ENCODE results near the gene TMX4.

Gene TMX4

DNA sequence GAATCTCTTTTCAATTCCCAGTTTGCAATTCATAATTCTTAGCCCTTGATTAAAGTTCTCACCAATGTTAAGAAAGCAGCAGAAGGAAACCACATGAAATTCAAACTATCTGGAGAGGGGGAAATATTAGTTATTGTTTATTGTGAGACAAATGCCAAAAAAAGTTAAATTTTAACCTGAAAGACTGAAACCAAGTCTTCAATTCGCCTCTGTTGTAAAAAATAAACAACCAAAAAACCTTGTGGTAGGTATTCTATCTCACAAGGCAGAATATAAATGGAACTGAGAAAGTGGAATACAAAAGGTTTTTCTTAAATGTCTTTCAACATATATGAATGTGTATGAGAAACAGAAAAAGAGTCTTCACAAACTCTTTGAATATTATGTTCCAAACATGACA, 24.8 kb downstream of the TMX4 start:
- Histone ChIP-seq H3F3A (ENCODE audit: low read depth) (no peaks in the 10 kb centered on the region), H3K4me2 (ENCODE audit: low read depth, low read length, poor library complexity, severe bottlenecking) (no peak overlapping the region), H3K4me1 (ENCODE audit: insufficient read depth, low read length, poor library complexity, severe bottlenecking) (no peaks in the 10 kb centered on the region), H4K20me1 (ENCODE audit: insufficient read depth, low read length, poor library complexity, severe bottlenecking) (no peaks in the 10 kb centered on the region), H3K9me2 (replicated peaks; ENCODE audit: low read depth, low read length) (no peaks in the 10 kb centered on the region), H3K9ac (ENCODE audit: low read depth, low read length, poor library complexity, severe bottlenecking) (no peak overlapping the region), H3K4me3 (ENCODE audit: low read length, poor library complexity, severe bottlenecking) (no peak overlapping the region), H2AFZ (ENCODE audit: low read length) (no peak overlapping the region), H3K27me3 (ENCODE audit: insufficient read depth, low read length, poor library complexity, severe bottlenecking) (no peaks in the 10 kb centered on the region), H3K36me3 (ENCODE audit: insufficient read depth, low read length) (peaks cover 76% of the 10 kb centered on the region), H3K9me3 (ENCODE audit: insufficient read depth, low read depth, low read length) (peaks cover 9% of the 10 kb centered on the region; the same call in 1 of the 2 replicates), H3K79me2 (ENCODE audit: insufficient read depth, low read length) (no peaks in the 10 kb centered on the region)
- TF ChIP-seq, protein P1, sequence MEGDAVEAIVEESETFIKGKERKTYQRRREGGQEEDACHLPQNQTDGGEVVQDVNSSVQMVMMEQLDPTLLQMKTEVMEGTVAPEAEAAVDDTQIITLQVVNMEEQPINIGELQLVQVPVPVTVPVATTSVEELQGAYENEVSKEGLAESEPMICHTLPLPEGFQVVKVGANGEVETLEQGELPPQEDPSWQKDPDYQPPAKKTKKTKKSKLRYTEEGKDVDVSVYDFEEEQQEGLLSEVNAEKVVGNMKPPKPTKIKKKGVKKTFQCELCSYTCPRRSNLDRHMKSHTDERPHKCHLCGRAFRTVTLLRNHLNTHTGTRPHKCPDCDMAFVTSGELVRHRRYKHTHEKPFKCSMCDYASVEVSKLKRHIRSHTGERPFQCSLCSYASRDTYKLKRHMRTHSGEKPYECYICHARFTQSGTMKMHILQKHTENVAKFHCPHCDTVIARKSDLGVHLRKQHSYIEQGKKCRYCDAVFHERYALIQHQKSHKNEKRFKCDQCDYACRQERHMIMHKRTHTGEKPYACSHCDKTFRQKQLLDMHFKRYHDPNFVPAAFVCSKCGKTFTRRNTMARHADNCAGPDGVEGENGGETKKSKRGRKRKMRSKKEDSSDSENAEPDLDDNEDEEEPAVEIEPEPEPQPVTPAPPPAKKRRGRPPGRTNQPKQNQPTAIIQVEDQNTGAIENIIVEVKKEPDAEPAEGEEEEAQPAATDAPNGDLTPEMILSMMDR (conservative IDR thresholded peaks at IDR 0.05; ENCODE audit: low read length) = no peak
- no peak for TF ChIP-seq EZH2phosphoT487 (IDR thresholded peaks at IDR 0.05; ENCODE audit: borderline replicate concordance)

DNA sequence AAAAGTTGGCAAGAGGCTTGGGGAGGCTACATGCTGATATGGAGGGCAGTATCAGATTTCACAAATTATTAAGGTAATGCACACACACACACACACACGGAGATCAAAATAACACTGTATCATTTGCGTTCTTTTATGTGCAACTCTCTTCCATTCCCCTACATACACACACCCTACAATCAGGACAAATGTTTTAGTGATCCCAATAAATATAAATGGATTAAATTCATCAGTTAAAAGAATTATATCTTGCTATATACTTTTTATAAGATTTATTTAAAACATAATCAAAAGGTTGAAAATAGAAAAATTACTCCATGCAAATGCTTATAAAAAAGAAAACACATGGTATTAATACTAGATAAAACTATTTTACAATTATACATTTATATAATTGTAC, 25.9 kb downstream of the TMX4 start:
- Histone ChIP-seq H4K20me1 (ENCODE audit: insufficient read depth, low read length, poor library complexity, severe bottlenecking) (no peaks in the 10 kb centered on the region), H3K9ac (ENCODE audit: low read depth, low read length, poor library complexity, severe bottlenecking) (no peak overlapping the region), H3K4me2 (ENCODE audit: low read depth, low read length, poor library complexity, severe bottlenecking) (no peak overlapping the region), H3K9me2 (replicated peaks; ENCODE audit: low read depth, low read length) (no peaks in the 10 kb centered on the region), H3F3A (ENCODE audit: low read depth) (no peaks in the 10 kb centered on the region), H3K27me3 (ENCODE audit: insufficient read depth, low read length, poor library complexity, severe bottlenecking) (no peaks in the 10 kb centered on the region), H3K36me3 (ENCODE audit: insufficient read depth, low read length) (peaks cover 71% of the 10 kb centered on the region), H3K4me3 (ENCODE audit: low read length, poor library complexity, severe bottlenecking) (no peak overlapping the region), H3K9me3 (ENCODE audit: insufficient read depth, low read depth, low read length) (peaks cover 9% of the 10 kb centered on the region; the same call in 1 of the 2 replicates), H3K79me2 (ENCODE audit: insufficient read depth, low read length) (no peaks in the 10 kb centered on the region), H3K4me1 (ENCODE audit: insufficient read depth, low read length, poor library complexity, severe bottlenecking) (no peaks in the 10 kb centered on the region), H2AFZ (ENCODE audit: low read length) (no peak overlapping the region)
- no peak for TF ChIP-seq EZH2phosphoT487 (IDR thresholded peaks at IDR 0.05; ENCODE audit: borderline replicate concordance)
- TF ChIP-seq, protein P1 (conservative IDR thresholded peaks at IDR 0.05; ENCODE audit: low read length) = no peak

DNA sequence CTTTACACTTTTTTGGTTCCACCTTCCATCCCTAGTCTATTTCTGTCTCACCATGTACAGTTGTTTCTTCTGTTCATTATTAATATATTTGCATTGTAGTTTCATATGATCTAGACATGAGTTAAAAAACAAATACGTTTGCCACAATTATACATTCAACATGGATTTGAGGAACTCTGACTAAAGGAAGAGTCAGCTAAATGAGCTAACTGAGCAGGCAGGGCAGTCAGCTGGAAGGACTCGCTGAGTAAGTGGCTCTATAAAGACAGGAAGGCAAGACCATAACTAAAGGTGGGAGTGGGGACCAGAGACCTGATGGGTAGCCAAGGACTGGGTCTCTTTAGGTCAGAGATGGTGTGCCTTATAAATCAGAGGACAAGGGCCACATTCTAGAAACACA, 26.3 kb downstream of the TMX4 start:
- Histone ChIP-seq H3K4me2 (ENCODE audit: low read depth, low read length, poor library complexity, severe bottlenecking) (no peak overlapping the region), H3K4me1 (ENCODE audit: insufficient read depth, low read length, poor library complexity, severe bottlenecking) (no peaks in the 10 kb centered on the region), H3K27me3 (ENCODE audit: insufficient read depth, low read length, poor library complexity, severe bottlenecking) (no peaks in the 10 kb centered on the region), H3K79me2 (ENCODE audit: insufficient read depth, low read length) (no peaks in the 10 kb centered on the region), H3K36me3 (ENCODE audit: insufficient read depth, low read length) (peaks cover 66% of the 10 kb centered on the region), H3K9me3 (ENCODE audit: insufficient read depth, low read depth, low read length) (peaks cover 9% of the 10 kb centered on the region; the same call in 1 of the 2 replicates), H2AFZ (ENCODE audit: low read length) (no peak overlapping the region), H3K9me2 (replicated peaks; ENCODE audit: low read depth, low read length) (no peaks in the 10 kb centered on the region), H3F3A (ENCODE audit: low read depth) (no peaks in the 10 kb centered on the region), H4K20me1 (ENCODE audit: insufficient read depth, low read length, poor library complexity, severe bottlenecking) (no peaks in the 10 kb centered on the region), H3K4me3 (ENCODE audit: low read length, poor library complexity, severe bottlenecking) (no peak overlapping the region), H3K9ac (ENCODE audit: low read depth, low read length, poor library complexity, severe bottlenecking) (no peak overlapping the region)
- TF ChIP-seq, protein P1 (conservative IDR thresholded peaks at IDR 0.05; ENCODE audit: low read length) = no peak
- TF ChIP-seq EZH2phosphoT487 (IDR thresholded peaks at IDR 0.05; ENCODE audit: borderline replicate concordance) = no peak

Measured in Loucy (cell line).